ENCODE data around the gene PTPRC. TPM values are rescaled to one million over a fixed set of nuclear protein-coding genes. Genes with fewer than 3 reads are reported as not detected.
"Not testable (repeated sequence)": the region's sequence is repeated elsewhere in the genome, so short reads cannot be mapped to it uniquely, and the experiment has no call there.

The PTPRC gene
- total RNA-seq = 25.4 TPM

GRCh38 chr1:198638894-198639635 lies at the start of gene PTPRC:
PTPRC (plus strand) TSS chr1:198639040; CDS start chr1:198639269, 229 bp downstream.
- no peak for DNase-seq

GRCh38 chr1:198590454-198590853 lies 48.4 kb upstream of the PTPRC start:
- DNase-seq = no peak

- DNase-seq = no peak
Observed at GRCh38 chr1:198595765-198596164, 43.1 kb upstream of the PTPRC start.

GRCh38 chr1:198597690-198598430 lies 41.0 kb upstream of the PTPRC start:
- DNase-seq = no peak

- DNase-seq = no peak
Observed at GRCh38 chr1:198598796-198599321, 40.0 kb upstream of the PTPRC start.

GRCh38 chr1:198599749-198600148 lies 39.1 kb upstream of the PTPRC start:
- no peak for DNase-seq

- no peak for DNase-seq
Observed at GRCh38 chr1:198600906-198601305, 37.9 kb upstream of the PTPRC start.

GRCh38 chr1:198601310-198601709 lies 37.5 kb upstream of the PTPRC start:
- not testable (repeated sequence) for DNase-seq

GRCh38 chr1:198601936-198602889 lies 36.6 kb upstream of the PTPRC start:
- no peak for DNase-seq

GRCh38 chr1:198604975-198605374 lies 33.9 kb upstream of the PTPRC start:
- no peak for DNase-seq

GRCh38 chr1:198605406-198605805 lies 33.4 kb upstream of the PTPRC start:
- no peak for DNase-seq

- DNase-seq = no peak
Observed at GRCh38 chr1:198606020-198606438, 32.8 kb upstream of the PTPRC start.

- no peak for DNase-seq
Observed at GRCh38 chr1:198607714-198608113, 31.1 kb upstream of the PTPRC start.

- DNase-seq = no peak
Observed at GRCh38 chr1:198610362-198610761, 28.5 kb upstream of the PTPRC start.

GRCh38 chr1:198611219-198611618 lies 27.6 kb upstream of the PTPRC start:
- no peak for DNase-seq

GRCh38 chr1:198612471-198613260 lies 26.2 kb upstream of the PTPRC start:
- DNase-seq = no peak

- no peak for DNase-seq
Observed at GRCh38 chr1:198617406-198617805, 21.4 kb upstream of the PTPRC start.

GRCh38 chr1:198619375-198620140 lies 19.3 kb upstream of the PTPRC start:
- no peak for DNase-seq

GRCh38 chr1:198620218-198620617 lies 18.6 kb upstream of the PTPRC start:
- DNase-seq = no peak

GRCh38 chr1:198620951-198621824 lies 17.7 kb upstream of the PTPRC start:
- DNase-seq = no peak

Measured in skin of body (tissue), 2 donors.